ENCODE results near the gene PRPSAP2. TPM values are rescaled to one million over a fixed set of nuclear protein-coding genes. Genes with fewer than 3 reads are reported as not detected.

Gene PRPSAP2
- polyA plus RNA-seq, 1 donor from 2014 or later: 358 TPM

- H2AFZ ChIP-seq (ENCODE audit: low read depth, low read length): no peak overlapping the region
- TF ChIP-seq SMC3 (conservative IDR thresholded peaks at IDR 0.05; ENCODE audit: poor library complexity) (no peak), POLR2AphosphoS5 (IDR thresholded peaks at IDR 0.05) (no peak), REST (IDR thresholded peaks at IDR 0.05; ENCODE audit: borderline replicate concordance) (no peak), TAF1 (IDR thresholded peaks at IDR 0.05; ENCODE audit: low read depth) (no peak), RAD21 (conservative IDR thresholded peaks at IDR 0.05) (no peak), EZH2 (IDR thresholded peaks at IDR 0.05; ENCODE audit: borderline replicate concordance, insufficient read depth, low read length, poor library complexity, severe bottlenecking) (no peak), MXI1 (conservative IDR thresholded peaks at IDR 0.05; ENCODE audit: poor library complexity, severe bottlenecking) (no peak), EP300 (conservative IDR thresholded peaks at IDR 0.05; ENCODE audit: poor library complexity, severe bottlenecking) (no peak)
- TF ChIP-seq, protein P1, sequence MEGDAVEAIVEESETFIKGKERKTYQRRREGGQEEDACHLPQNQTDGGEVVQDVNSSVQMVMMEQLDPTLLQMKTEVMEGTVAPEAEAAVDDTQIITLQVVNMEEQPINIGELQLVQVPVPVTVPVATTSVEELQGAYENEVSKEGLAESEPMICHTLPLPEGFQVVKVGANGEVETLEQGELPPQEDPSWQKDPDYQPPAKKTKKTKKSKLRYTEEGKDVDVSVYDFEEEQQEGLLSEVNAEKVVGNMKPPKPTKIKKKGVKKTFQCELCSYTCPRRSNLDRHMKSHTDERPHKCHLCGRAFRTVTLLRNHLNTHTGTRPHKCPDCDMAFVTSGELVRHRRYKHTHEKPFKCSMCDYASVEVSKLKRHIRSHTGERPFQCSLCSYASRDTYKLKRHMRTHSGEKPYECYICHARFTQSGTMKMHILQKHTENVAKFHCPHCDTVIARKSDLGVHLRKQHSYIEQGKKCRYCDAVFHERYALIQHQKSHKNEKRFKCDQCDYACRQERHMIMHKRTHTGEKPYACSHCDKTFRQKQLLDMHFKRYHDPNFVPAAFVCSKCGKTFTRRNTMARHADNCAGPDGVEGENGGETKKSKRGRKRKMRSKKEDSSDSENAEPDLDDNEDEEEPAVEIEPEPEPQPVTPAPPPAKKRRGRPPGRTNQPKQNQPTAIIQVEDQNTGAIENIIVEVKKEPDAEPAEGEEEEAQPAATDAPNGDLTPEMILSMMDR (IDR thresholded peaks at IDR 0.05; ENCODE audit: poor library complexity, severe bottlenecking): no peak
- H3K9me3 ChIP-seq (ENCODE audit: low read length): no peaks in the 10 kb centered on the region
- H3K4me2 ChIP-seq (ENCODE audit: low read length): no peak overlapping the region
- no peak overlapping the region for H3K27ac ChIP-seq (ENCODE audit: low read length)
- no peak overlapping the region for H3K4me3 ChIP-seq (ENCODE audit: low read length)
- H3K9ac ChIP-seq (ENCODE audit: low read length): no peak overlapping the region
- H3K36me3 ChIP-seq (ENCODE audit: insufficient read depth, low read length): no peaks in the 10 kb centered on the region
- H3K9me2 ChIP-seq (ENCODE audit: insufficient read depth, low read length): no peaks in the 10 kb centered on the region
- H3F3A ChIP-seq (ENCODE audit: insufficient read depth, low read length, poor library complexity, severe bottlenecking): no peaks in the 10 kb centered on the region
- no peaks in the 10 kb centered on the region for H3K27me3 ChIP-seq (ENCODE audit: insufficient read depth, low read depth, low read length)
- H4K20me1 ChIP-seq (ENCODE audit: insufficient read depth): no peaks in the 10 kb centered on the region
- H3K79me2 ChIP-seq (replicated peaks; ENCODE audit: insufficient read depth, low read length): no peaks in the 10 kb centered on the region
Observed at GRCh38 chr17:18938692-18939023, 80.7 kb downstream of the PRPSAP2 start.

DNA sequence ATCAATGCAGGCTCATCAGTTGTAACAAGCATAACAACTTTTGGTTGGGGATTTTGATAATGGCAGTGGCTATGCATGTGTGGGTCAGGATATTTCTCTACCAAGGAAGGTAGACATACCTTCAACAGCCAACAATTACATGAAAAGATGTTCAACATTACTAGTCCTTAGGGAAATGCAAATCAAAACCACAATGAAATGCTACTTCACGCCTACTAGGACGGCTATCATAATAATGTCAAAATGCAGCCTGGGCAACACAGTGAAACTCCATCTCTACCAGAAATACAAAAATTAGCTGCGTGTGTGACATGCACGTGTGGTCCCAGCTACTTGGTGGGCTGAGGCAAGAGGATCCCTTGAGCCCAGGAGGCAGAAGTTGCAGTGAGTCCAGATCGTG is 86.7 kb downstream of the PRPSAP2 start:
- no peaks in the 10 kb centered on the region for H3F3A ChIP-seq (ENCODE audit: insufficient read depth, low read length, poor library complexity, severe bottlenecking)
- H3K36me3 ChIP-seq (ENCODE audit: insufficient read depth, low read length): no peaks in the 10 kb centered on the region
- H3K9me3 ChIP-seq (ENCODE audit: low read length): no peaks in the 10 kb centered on the region
- no peaks in the 10 kb centered on the region for H3K9me2 ChIP-seq (ENCODE audit: insufficient read depth, low read length)
- no peak overlapping the region for H3K4me3 ChIP-seq (ENCODE audit: low read length)
- H3K4me2 ChIP-seq (ENCODE audit: low read length): no peak overlapping the region
- no peak for TF ChIP-seq EP300 (conservative IDR thresholded peaks at IDR 0.05; ENCODE audit: poor library complexity, severe bottlenecking)
- TF ChIP-seq REST (IDR thresholded peaks at IDR 0.05; ENCODE audit: borderline replicate concordance): no peak
- TF ChIP-seq TAF1 (IDR thresholded peaks at IDR 0.05; ENCODE audit: low read depth): no peak
- TF ChIP-seq RAD21 (conservative IDR thresholded peaks at IDR 0.05): no peak
- TF ChIP-seq, protein P1 (IDR thresholded peaks at IDR 0.05; ENCODE audit: poor library complexity, severe bottlenecking): no peak
- no peak for TF ChIP-seq EZH2 (IDR thresholded peaks at IDR 0.05; ENCODE audit: borderline replicate concordance, insufficient read depth, low read length, poor library complexity, severe bottlenecking)
- TF ChIP-seq SMC3 (conservative IDR thresholded peaks at IDR 0.05; ENCODE audit: poor library complexity): no peak
- TF ChIP-seq MXI1 (conservative IDR thresholded peaks at IDR 0.05; ENCODE audit: poor library complexity, severe bottlenecking): no peak
- TF ChIP-seq POLR2AphosphoS5 (IDR thresholded peaks at IDR 0.05): no peak
- no peak overlapping the region for H3K27ac ChIP-seq (ENCODE audit: low read length)
- no peaks in the 10 kb centered on the region for H3K79me2 ChIP-seq (replicated peaks; ENCODE audit: insufficient read depth, low read length)
- H4K20me1 ChIP-seq (ENCODE audit: insufficient read depth): no peaks in the 10 kb centered on the region
- H2AFZ ChIP-seq (ENCODE audit: low read depth, low read length): no peak overlapping the region
- no peaks in the 10 kb centered on the region for H3K27me3 ChIP-seq (ENCODE audit: insufficient read depth, low read depth, low read length)
- H3K9ac ChIP-seq (ENCODE audit: low read length): no peak overlapping the region

Measured in neural cell (in vitro differentiated cells).